OCI-M2 (cell line): ENCODE measurements around the gene CTR9.
"Not testable (repeated sequence)": the region's sequence is repeated elsewhere in the genome, so short reads cannot be mapped to it uniquely, and the experiment has no call there.

ENCODE experiments used
- DNase-seq: peaks from one replicate; lab custom pipeline; 2025; ENCODE audit not compliant: unreplicated experiment; lab: John Stamatoyannopoulos, UW

CTR9 gene

GRCh38 chr11:10813945-10814344, 62.9 kb downstream of the CTR9 start:
- DNase-seq, result no peak

- DNase-seq, result no peak
These were observed 67.5 kb downstream of the CTR9 start for GRCh38 chr11:10818594-10818993.

- DNase-seq, result not testable (repeated sequence)
These were observed 71.4 kb downstream of the CTR9 start for GRCh38 chr11:10822491-10822890.

GRCh38 chr11:10823152-10823579, 72.1 kb downstream of the CTR9 start:
- DNase-seq, result peak; percentile 24

- DNase-seq, result peak; percentile 23
These were observed 73.8 kb downstream of the CTR9 start for GRCh38 chr11:10824888-10825287.

- DNase-seq, result no peak
These were observed 77.4 kb downstream of the CTR9 start for GRCh38 chr11:10828402-10828801.

GRCh38 chr11:10829139-10829538, 78.1 kb downstream of the CTR9 start:
- no peak for DNase-seq
